GM19438 (cell line): ENCODE measurements around the gene NTMT1.
"Not testable (repeated sequence)": the region's sequence is repeated elsewhere in the genome, so short reads cannot be mapped to it uniquely, and the experiment has no call there.

Source experiments
- ATAC-seq: cut with Tn5 transposase; IDR thresholded peaks from one replicate; pipeline ENCODE4 v1.9.1; 2021; ENCODE audit warnings: low read depth; ENCODE audit not compliant: unreplicated experiment

The NTMT1 gene

DNA sequence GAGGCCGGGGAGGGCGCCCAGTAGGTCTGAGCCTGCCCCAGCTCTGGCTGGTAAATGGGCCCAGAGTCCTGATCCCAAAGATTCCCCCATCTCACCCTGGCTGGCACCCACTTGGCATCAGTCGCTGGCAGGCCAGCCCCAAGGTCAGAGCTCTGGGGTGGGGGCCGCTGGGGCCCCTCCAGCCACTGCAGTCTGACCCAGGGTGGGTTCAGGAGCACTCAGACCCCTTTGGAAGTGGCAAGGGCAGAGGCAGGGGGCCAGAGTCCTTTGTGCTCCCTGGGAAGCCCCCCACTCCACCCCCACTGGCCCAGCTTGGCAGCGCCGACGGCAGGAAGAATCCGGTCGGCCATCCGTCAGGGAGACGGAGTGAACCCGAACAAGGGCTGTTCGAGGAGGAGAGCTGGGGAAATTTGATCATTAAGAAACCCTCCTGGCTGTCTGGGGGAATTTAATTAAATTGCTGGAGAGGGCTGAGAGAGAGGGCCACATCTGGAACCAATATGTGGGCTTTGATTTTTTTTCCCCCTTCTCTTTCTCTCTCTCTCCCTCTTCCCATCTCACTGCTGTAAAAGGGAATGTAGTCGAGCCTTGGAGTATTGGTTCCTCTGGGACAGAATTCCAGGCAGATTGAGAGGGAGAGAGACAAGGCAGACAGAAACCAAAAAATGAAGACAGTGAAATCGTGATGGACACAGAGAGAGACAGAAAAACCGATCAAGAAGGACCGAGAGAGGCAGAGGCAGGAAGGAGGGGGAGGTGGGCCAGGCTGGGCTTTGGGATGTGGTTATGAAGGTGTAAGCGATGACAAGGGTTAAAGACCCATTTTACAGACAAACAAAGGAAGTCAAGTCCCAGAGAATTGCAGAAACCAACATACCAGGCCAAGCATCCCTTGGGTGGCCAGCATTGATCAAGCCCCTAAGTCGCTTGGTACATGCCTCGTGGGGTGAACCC is 24.0 kb downstream of the NTMT1 start:
- no peak for ATAC-seq

DNA sequence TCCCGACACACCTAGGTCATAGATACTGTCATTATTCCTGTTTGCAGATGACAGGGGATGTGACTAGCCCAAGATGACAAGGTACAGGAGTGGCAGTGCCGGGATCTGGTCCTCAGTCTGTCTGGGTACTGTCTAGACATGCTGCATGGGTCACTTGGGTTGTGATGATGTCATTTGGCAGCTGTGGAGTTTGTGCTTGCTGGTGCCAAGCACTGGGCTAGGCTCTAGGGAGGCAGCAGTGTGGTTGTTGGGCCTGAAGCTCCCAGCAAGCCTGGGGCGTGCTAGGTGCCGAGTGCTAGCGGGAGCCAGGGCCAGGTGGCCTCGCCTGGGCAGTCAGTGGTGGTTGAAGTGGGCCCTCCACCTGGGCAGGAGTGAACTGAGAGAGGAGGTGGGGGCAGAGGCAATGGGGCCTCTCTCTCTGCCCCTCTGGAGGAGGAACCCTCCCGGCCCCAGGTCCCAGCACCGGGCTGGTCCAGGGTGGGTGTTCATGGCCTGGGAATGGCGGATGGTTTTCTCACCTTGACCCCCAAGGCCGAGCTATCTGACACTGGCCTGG is 24.8 kb downstream of the NTMT1 start:
- no peak for ATAC-seq

DNA sequence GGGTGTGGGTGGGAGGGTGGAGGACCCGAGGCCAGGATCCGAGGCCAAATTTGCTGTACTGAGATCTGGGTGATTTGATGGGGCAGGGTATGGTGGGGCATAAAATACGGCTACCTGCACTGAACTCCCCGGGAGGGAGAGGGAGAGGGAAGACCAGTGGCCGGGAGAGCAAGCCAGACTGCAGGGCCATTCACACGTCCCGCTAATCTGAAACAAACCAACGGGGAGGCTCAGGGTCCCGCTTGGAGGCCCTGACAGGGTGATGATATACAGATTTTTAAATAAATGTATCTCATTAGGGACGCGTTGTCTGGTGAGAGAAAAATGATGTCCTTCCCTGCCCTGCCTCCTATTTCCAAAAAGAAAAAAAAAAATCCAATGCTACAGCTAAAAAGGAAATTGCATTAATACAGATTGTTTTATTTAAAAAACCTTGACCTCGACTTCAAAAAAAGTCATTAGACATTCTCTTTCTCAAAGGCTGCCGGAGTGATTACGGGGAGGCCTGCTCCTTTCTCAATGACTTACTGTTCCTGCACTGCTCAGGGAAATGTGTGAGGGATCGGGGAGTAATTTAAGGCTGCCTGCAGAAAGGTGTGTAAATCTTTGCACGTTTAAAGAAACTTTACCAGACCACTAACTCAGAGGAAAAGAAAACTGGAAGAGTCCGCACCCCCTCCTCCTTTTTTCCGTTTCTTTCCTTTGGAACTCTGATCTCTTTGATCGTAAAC is 28.0 kb downstream of the NTMT1 start:
- no peak for ATAC-seq

DNA sequence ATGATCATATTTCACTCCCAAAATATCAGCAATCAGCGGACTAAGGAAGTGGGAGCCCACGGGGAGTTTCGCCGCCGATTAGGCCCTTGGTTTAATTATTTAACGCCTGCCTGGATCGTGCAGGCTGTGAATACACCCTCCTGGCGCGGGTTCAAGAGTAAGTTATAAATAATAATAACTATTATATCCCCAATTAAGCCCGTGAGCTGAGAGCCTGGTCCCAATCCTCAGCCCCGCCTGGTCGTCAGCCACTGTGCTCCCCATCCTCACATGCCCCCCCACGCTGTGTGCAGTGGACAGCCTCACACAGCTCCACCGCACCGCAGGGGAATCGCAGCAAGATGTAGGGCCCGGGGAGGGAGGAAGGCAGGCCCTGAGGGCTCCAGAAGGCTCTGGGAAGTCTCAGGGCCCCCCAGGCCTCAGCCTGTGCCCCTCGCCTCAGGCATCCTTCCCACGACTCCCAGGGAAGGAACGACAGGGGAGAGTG is 28.6 kb downstream of the NTMT1 start:
- ATAC-seq, result no peak

DNA sequence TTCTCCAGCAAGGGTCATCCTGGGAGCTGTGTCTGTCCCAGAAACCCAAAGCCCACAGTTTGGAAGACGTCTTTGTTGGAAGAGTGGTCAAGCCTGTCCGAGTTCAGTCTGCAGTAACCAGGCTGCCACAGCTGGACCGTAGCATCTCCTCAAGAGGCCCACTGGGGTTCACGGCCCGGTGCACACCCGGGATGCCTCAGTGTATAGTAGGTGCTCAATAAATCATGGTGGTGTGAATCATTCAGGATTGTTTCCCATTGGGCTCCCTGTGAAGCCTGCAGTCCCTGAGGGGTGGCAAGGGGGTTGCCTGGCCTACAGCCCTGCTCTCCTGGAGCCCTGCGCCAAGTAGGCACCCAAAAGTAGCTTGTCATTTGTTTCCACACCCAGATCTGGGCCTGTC is 29.2 kb downstream of the NTMT1 start:
- no peak for ATAC-seq

DNA sequence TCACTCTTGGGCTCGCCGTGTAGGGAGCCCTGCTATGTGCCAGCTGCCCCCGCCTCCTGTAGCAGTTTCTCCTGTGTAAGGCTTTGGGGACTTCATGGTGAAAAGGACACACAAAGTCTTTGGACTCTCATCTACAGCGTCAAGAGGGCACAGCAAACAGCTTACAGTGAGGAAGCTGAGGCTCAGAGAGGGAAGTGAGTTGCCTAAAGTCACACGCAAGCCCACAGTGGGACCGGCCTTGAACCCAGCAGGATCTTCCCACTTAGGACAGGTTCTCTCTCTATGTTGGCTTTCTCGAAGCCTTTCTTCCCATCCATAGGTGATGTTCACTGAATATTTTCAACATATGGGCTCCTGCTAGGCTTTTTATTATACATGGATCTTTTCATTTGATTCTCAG is 29.7 kb downstream of the NTMT1 start:
- no peak for ATAC-seq

DNA sequence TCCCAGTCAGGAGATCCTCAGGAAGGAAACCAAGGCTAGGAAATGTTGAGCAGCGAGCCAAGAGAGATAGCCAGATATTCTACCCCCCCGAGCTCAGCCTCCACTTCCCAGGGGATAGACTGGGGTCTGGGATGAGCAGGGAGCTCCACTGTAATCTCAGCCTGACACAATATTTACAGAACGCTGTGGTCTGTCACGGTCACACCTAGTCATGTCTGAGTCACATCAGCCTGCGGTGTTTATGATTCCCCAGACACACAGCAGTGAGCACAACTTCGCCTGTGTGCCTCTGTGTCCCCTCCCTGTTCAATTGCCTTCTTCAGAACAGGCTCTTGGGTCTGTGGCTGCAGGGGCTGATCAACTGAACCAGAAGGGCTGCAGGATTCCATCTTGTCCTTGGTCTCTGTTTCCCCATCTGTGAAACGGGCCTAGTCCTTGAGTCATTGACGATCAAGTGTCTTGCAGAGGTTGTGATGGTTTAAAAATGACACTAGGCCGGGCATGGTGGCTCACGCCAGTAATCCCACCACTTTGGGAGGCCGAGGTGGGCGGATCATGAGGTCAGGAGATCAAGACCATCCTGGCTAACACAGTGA is 30.9 kb downstream of the NTMT1 start:
- no peak for ATAC-seq

DNA sequence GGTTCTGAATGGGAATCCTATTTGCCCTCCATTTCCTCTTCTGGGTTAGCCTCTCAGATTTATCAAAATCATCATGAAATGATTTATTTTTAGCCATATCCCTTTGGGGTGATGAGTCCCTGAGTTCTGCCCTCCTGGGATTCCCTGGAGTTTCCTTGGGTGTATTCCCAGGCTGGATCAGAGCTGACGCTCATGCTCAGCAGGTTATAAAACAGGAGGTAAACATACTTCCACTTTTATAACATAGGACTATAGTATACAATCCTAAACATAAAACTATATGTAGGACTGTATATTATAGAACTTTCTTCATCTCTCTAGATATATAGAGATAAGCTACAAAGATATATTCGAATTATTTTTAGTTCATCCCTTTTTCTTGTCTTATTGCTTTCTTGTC is 35.1 kb downstream of the NTMT1 start:
- no peak for ATAC-seq

DNA sequence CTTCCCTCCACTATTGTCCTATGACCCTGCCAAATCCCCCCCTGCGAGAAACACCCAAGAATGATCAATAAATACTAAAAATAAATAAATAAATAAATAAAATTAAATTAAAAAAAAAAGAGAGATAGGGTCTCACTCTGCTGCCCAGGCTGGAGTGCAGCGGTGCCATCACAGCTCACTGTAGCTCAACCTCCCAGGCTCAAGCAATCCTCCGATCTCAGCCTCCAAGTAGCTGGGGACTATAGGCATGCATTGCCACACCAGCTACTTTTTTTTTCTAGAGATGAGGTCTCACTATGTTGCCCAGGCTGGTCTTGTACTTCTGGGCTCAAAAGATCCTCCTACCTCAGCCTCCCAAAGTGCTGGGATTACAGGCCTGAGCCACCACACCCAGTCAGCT is 36.3 kb downstream of the NTMT1 start:
- ATAC-seq, result not testable (repeated sequence)

DNA sequence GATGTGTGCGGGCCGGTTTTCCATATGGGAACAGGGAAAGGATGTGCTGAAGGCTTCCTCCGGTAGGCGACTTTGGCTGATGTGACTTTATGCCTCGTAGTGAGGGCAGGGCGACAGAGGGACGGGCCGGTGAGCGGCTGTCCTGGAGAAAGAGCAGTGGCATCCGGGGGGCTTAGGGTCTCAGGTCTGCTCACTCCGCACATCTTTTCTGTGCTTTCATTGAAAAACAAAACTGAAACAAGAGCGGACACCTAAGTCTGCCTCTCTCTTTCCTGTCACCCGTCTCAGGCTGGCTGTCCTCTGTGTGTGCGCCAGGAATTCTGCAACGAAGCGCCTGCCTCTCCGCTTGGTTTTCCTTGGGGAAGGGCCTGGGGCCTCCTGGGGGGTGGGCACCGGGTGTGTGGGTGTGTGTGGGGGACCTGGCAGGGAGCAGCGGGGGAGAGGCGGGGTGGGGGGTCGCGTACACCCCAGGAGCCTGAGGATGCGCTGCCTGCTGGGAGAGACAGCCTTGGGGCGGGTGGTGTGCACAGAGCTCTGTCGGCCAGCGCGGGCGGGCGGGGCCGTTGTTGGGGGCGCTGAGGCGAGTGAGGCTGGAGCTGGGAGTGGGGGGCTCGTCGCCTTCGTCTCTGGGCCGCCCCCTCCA is 38.9 kb downstream of the NTMT1 start:
- ATAC-seq, result no peak

DNA sequence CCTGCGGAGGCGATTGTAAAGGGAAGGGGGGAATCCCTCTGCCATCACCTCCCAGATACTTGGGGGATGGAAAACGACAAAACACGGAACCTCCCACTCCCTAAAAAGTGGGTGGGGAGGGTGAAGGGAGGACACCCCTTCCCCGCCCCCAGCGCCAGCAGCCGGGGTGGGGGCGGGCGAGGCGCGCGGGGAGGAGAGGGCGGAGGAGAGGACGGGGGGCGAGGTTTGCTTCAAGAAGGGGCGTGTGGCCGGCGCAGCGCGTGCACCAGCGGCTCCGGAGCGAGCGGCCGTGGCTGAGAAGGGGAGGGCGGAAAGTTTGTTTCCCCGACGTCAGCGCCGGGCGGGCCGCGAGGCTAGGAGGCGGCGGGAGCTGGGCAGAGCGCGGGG is 39.4 kb downstream of the NTMT1 start, which contains the start of gene PRRX2:
Gene PRRX2 (plus strand): TSS at position 259 of the 387 bp plus-strand sequence. CDS start 221 bp downstream, outside the sequence.
- no peak for ATAC-seq

DNA sequence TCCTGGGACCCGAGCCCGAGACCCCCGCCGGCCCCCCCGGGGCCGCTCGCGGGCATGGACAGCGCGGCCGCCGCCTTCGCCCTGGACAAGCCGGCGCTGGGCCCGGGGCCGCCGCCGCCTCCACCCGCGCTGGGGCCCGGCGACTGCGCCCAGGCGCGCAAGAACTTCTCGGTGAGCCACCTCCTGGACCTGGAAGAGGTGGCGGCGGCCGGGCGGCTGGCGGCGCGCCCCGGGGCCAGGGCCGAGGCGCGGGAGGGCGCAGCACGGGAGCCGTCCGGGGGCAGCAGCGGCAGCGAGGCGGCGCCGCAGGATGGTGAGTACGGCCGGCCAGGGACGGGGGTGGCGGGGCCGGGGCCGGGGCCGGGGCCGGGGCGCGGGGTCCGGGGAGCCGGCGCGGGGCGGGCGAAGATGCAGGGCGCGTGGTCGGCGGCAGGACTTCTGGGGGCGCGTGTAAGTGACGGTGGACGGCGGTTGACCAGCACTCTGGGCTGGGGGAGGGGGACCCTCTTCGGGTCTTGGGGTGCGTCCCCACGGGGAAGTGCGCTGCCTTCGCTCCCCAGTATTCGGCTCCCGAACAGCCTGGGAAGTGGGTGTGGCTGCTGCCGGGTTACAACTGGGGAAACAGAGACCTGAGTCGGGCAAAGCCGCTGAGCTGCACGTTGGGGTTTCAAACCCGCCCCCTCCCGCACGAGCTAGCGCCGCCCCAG is 40.0 kb downstream of the NTMT1 start:
- no peak for ATAC-seq

DNA sequence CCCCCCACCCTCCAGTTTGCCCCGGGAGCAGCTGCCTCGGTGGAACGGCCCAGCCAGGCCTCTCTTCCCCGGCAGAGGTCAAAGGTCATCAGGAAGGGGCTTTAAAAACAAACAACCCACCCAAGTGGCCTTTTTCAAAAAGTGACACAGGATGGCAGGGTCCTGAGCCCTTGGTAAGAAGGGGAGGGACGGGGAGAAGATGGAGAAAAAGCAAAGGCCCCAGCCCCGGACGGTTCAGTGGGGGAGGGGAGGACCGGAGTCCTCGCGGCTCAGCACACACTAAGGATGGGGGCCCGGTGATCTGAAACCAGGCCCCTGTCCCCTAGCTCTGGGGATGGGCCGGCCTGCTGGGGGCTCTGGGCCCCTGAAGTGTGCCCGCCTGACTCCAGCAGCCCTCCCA is 40.6 kb downstream of the NTMT1 start:
- ATAC-seq, result no peak

DNA sequence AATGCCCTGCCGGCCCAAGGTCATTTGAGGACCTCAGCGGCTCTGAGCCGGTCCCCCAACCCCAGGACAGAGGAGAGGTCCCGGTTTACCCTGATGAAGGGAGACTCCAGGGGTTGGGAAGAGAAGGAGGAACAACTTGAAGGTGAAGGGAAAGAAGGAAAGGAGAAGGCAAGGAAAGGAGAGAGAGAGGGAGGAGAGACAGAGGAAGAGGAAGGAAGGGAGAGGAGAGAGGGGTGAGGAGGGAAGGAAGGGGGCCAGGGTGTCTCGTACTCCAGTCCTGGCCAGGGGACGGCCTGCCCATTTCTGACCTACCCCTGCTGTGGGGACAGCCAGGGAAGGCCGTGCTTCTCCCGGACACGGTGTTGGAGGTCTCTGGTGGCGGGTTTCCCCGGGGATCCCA is 41.4 kb downstream of the NTMT1 start:
- no peak for ATAC-seq

DNA sequence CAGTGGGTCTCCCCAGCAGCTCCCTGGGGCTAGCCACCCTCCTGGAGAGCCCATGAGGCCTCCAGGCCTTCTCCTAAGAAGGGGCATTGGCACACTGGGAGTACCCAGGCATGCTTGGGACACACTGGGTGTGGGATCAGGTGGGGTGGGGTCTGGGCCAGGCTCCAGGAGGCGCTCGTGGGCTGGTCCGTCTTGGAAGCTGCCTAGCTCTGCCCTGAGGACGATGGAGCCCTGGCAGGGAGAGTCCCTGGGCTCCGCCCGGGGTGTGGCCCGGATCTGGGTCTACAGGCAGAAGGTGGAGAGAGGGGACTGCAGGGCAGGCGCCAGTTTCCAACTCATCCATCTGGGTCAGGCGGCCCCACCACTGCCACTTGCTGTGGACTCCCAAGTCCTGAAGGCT is 41.9 kb downstream of the NTMT1 start:
- no peak for ATAC-seq

DNA sequence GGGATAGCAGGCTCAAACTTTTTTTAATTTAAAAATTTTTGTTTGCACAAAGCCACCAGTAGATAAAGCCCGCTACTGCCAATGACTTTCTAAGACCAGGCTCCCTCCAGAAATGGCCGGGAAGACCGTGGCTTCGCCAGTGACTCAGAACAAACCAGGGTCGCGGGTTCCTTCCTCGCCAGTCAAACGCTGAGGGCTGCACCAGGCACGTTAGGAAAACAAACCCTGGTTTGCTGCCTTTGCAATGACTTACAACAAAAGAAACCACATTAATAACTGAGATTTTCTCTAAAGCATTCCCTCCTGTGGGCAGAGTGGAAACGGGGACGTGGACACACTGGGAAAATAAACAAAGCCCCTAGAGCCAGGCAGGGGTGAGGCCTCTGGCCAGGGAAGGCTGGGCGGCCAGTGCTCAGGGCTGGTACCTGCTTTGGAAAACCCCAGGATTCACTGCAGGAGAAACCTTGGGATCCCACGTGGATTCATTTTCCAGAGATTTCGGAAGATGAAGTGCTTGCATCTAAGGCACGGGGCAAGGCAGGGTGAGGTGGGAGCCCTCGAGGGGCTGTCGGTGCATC is 43.3 kb downstream of the NTMT1 start:
- ATAC-seq, result no peak

DNA sequence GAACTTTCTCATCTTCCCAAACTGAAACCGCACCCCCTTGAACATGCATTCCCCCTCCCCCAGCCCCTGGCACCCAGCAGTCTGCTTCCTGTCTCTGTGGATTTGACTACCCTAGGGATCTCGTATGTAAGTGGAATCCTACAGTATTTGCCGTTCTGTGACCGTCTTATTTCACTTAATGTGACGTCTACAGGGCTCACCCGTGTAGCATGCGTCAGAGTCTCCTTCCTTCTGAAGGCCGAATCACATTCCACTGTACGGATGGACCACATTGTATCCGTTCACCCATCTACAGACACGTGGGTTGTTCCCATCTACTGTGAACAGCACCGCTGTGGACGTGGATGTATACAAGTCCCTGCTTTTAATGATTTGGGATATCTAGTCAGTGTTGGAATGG is 44.0 kb downstream of the NTMT1 start:
- ATAC-seq, result no peak

DNA sequence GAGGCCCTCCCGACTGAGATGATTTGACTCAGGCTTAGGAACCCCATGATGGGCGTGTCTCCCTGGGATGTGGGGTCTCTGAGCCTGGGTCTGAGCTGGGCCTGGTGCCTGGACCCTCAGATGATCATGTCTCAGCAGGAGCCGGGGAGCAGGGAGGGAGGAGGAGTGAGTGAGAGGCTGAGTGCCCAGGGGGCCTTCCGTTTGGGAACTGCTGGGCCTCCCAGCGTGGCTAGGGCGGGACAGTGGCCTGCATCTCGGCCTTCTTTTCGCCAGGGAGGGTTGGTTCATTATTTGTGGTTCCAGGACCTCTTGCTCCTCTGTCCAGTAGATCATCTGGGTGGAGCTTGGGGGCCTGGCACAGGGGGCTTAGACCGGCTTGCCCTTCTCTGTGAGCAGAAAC is 45.1 kb downstream of the NTMT1 start:
- ATAC-seq, result no peak

DNA sequence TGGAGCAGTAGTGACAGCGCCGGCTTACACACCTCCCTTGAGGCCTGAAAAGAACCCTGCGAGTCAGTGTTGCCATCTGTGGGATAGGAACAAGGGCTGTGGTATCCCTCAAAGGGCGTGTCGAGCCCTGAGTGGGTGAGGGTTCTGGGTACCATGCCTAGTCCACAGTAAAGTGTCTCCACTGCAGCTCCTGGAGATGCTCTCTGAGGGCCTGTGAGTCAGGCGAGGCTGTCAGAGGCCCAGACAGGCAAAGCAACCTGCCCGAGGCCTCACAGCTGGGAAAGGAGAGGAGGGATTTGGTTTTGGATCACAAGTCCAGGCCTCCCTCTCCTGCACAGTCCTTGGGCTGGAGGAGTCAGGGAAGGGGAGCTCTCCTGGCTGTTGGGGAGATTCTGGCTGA is 45.6 kb downstream of the NTMT1 start:
- ATAC-seq, result no peak
